Upper lobe of right lung (tissue), 1 donor: ENCODE results near the gene C6orf136. TPM values are rescaled to one million over a fixed set of nuclear protein-coding genes. Genes with fewer than 3 reads are reported as not detected.

Source experiments
- ATAC-seq: fragments of 200-7000 bp; cut with Tn5 transposase; one replicate; pipeline ENCODE4 v1.9.1; 2020; ENCODE audit warnings: mild to moderate bottlenecking, moderate library complexity
- DNase-seq: peaks from one replicate; pipeline ENCODE4 v3.0.0-alpha.2; 2020
- H3K27ac ChIP-seq: fragments of 200-600 bp; one replicate; pipeline ENCODE4 v1.8.0; 2022
- H3K27me3 ChIP-seq: fragments of 200-600 bp; one replicate; pipeline ENCODE4 v1.8.0; 2022; ENCODE audit warnings: mild to moderate bottlenecking
- H3K36me3 ChIP-seq: fragments of 200-600 bp; one replicate; pipeline ENCODE4 v1.8.0; 2022
- H3K4me1 ChIP-seq: fragments of 200-600 bp; one replicate; pipeline ENCODE4 v1.8.0; 2022
- H3K4me3 ChIP-seq: fragments of 200-600 bp; one replicate; pipeline ENCODE4 v1.8.0; 2022; ENCODE audit warnings: mild to moderate bottlenecking
- H3K9me3 ChIP-seq: fragments of 200-600 bp; one replicate; pipeline ENCODE4 v1.8.0; 2022
- intact Hi-C: fragments of 100-400 bp; cut with DNase I; formaldehyde crosslinking; loops from one replicate; pipeline ENCODE4 v1.11.0; 2022
- total RNA-seq: library from RNA; stranded (reverse); fragmentation: NEBNext Ultra II Directional; extraction: Animal tissue kit (Norgen Biotek cat#: 25700); gene quantifications from one replicate; pipeline ENCODE4 v1.2.1, GENCODE V29; 2021
- TF ChIP-seq, protein P1 (sequence below): fragments of 200-600 bp; IDR thresholded peaks from one replicate; pipeline ENCODE4 v1.8.0; 2022; ENCODE audit warnings: antibody characterized with exemption
- donor health status: DM: no; HTN: yes; CAD: no; lungs with severe emphysema.

C6orf136 gene
- total RNA-seq, 1 donor from 2014 or later = 22.8 TPM

DNA sequence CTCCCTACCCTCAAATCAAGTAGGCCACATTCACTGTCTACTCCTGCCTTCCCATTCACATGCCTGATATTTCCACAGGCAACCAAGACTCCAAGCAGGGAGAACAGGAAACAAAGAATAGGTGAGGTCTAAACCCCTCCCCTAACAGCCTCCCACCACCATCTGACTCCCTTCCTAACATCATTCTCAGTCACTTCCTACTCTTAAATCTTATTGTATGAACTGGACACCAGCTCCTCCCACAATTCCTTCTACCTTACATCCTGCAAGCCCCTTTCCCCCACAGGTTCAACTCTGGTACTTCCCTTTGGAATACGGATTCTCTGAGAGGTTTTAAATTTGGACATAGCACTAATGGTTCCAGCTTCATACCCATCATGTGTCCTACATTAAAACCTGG lies 944 bp upstream of the C6orf136 start:
- Histone ChIP-seq H3K4me3 (no peak overlapping the region), H3K4me1 (peaks cover 6% of the 10 kb centered on the region), H3K27ac (no peak overlapping the region), H3K9me3 (no peaks in the 10 kb centered on the region), H3K36me3 (peaks cover 24% of the 10 kb centered on the region), H3K27me3 (no peaks in the 10 kb centered on the region)
- TF ChIP-seq, protein P1, sequence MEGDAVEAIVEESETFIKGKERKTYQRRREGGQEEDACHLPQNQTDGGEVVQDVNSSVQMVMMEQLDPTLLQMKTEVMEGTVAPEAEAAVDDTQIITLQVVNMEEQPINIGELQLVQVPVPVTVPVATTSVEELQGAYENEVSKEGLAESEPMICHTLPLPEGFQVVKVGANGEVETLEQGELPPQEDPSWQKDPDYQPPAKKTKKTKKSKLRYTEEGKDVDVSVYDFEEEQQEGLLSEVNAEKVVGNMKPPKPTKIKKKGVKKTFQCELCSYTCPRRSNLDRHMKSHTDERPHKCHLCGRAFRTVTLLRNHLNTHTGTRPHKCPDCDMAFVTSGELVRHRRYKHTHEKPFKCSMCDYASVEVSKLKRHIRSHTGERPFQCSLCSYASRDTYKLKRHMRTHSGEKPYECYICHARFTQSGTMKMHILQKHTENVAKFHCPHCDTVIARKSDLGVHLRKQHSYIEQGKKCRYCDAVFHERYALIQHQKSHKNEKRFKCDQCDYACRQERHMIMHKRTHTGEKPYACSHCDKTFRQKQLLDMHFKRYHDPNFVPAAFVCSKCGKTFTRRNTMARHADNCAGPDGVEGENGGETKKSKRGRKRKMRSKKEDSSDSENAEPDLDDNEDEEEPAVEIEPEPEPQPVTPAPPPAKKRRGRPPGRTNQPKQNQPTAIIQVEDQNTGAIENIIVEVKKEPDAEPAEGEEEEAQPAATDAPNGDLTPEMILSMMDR = no peak
- DNase-seq = no peak
- ATAC-seq = no peak
- intact Hi-C loops = no loop called here

GRCh38 chr6:30647242-30648116 lies 546 bp downstream of the C6orf136 start:
- peaks cover 6% of the 10 kb centered on the region for H3K4me1 ChIP-seq
- ATAC-seq (peak; percentile 88), DNase-seq (peak; percentile 91)
- intact Hi-C loops = no loop called here
- TF ChIP-seq, protein P1 = no peak
- H3K36me3 ChIP-seq = peaks cover 29% of the 10 kb centered on the region
- no peaks in the 10 kb centered on the region for H3K9me3 ChIP-seq
- peak overlapping the region; percentile 88 for H3K27ac ChIP-seq
- H3K27me3 ChIP-seq = no peaks in the 10 kb centered on the region
- peak overlapping the region; percentile 98 for H3K4me3 ChIP-seq

- no peaks in the 10 kb centered on the region for H3K9me3 ChIP-seq
- H3K4me1 ChIP-seq = peaks cover 6% of the 10 kb centered on the region
- no peak for ATAC-seq
- peaks cover 55% of the 10 kb centered on the region for H3K36me3 ChIP-seq
- intact Hi-C loops = no loop called here
- no peaks in the 10 kb centered on the region for H3K27me3 ChIP-seq
- H3K4me3 ChIP-seq = no peak overlapping the region
- TF ChIP-seq, protein P1 = no peak
- no peak for DNase-seq
- no peak overlapping the region for H3K27ac ChIP-seq
These were observed 4.2 kb downstream of the C6orf136 start for GRCh38 chr6:30651143-30651542.

- intact Hi-C loops = no loop called here
- Histone ChIP-seq H3K4me3 (no peak overlapping the region), H3K27ac (no peak overlapping the region), H3K27me3 (no peaks in the 10 kb centered on the region), H3K4me1 (no peaks in the 10 kb centered on the region), H3K36me3 (peaks cover 95% of the 10 kb centered on the region), H3K9me3 (no peaks in the 10 kb centered on the region)
- TF ChIP-seq, protein P1 = no peak
- ATAC-seq = no peak
- no peak for DNase-seq
These were observed 8.1 kb downstream of the C6orf136 start for GRCh38 chr6:30654798-30655742.

- H3K36me3 ChIP-seq = peaks cover 100% of the 10 kb centered on the region
- no peaks in the 10 kb centered on the region for H3K4me1 ChIP-seq
These were observed 8.8 kb downstream of the C6orf136 start for GRCh38 chr6:30655743-30656094.

More at GRCh38 chr6:30655743-30656094, 8.8 kb downstream of the C6orf136 start:
- intact Hi-C loops = no loop called here
- TF ChIP-seq, protein P1 = no peak
- H3K9me3 ChIP-seq = no peaks in the 10 kb centered on the region
- ATAC-seq (no peak), DNase-seq (no peak)
- H3K27ac ChIP-seq = no peak overlapping the region
- no peak overlapping the region for H3K4me3 ChIP-seq
- no peaks in the 10 kb centered on the region for H3K27me3 ChIP-seq
